Occipital lobe (tissue), 2 donors: ENCODE data around the gene TXNL4A. TPM values are rescaled to one million over a fixed set of nuclear protein-coding genes. Genes with fewer than 3 reads are reported as not detected.

ENCODE experiments used
- DNase-seq: peaks from one replicate; lab custom pipeline; 2025; lab: John Stamatoyannopoulos, UW
- total RNA-seq: library from RNA; depleted of rRNA; stranded (reverse); fragments of >200 nt; gene quantifications from one replicate; pipeline ENCODE4 v1.2.3, GENCODE V29; 2014

TXNL4A gene
- total RNA-seq, 1 donor from 2014 or later: 36.7 TPM

DNA sequence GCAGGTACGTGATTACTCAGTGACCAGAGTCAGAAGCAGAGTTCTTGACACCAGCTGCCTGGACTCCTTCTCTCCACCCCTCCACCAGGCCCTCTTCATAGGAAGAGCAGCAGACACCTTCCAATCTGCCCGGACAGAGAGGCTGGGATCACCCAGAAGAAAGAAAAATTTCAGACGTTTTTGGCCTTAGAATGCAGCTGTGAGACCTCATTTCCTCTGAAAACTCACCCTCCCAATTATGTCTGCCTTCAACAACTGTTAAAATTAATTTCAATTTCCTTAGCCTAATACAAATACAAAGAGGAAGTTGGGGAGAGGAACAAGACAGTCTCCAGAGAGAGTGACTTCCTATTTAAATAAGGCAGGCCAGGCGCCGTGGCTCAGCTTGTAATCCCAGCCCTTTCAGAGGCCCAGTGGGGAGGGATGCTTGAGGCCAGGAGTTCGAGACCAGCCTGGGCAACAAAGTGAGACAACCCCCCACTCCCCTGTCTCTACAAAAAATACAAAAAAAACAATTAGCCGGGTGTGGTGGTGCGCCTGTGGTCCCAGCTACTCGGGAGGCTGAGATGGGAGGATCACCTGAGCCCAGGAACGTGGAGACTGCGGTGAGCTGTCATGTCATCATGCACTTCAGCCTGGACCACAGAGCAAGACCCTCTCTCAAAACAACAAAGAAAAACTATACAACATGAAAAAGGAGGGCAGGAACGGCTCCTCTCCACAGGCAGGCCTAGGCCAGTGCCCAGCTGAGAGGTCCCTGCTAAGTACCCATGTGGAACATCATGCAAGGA lies 38.5 kb downstream of the TXNL4A start:
- DNase-seq: no peak

- DNase-seq: no peak
Observed at GRCh38 chr18:79948719-79949411, 39.5 kb downstream of the TXNL4A start.

DNA sequence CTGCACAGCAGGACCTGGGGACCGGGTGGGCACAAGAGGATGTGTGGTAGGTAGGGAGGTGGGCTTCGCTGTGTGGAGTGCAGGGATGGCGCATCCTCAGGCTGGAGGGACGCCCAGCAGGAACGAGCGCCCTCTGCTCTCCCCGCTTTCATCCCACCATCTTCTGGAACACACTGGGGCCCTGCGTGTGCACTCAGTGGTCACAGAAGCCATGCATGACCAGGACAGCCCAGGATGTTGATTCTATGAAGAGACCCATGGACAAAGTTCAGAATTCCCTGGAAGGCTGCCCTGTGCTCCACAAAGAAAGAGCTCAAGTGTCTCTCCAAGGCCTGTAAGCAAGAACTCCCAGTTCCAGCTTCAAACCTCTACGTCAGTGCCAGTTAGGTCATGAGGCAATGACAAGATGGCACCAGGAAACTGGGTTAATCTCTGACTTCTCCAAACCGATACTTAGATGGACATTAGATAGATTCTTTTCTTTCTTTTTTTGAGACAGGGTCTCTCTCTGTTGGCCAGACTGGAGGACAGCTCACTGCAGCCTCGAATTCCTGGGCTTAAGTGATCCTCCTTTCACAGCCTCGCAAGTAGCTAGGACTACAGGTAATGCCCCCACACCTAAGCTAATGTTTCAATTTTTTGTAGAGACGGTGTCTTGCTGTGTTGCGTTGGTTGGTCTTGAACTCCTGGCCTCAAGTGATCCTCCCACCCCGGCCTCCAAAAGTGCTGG lies 40.3 kb downstream of the TXNL4A start:
- no peak for DNase-seq

DNA sequence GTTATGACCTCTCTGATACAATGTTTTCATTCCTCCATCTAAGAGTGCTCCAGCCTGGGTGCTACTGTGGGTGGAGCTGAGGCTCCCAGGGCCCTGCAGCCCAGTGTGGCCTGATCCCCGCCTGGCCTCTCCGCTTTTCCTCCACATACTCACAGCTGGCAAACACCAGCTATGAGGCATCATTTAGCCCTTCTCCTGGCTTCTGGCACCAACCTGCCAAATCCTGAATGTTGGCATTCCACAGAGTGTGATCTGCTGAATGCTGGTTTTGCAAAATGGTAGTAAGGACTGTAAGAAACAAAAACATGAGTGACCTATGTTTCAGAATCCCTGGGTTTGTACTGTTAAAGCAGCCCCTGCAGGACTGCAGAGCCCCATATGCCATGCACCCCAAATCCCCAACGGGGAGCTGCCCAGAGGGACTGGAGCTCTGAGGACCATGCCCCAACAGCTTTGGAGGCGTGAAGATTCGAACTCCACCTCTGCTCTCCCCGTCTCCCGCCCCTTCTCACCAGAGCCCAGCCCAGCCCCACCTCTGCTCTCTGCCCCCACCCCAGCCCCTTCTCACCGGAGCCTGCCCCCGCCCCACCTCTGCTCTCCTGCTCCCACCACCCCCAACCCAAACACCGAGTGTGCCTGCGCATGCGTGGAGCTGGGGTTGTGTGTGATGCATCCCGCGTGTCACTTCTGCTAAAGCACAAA lies 41.2 kb downstream of the TXNL4A start:
- no peak for DNase-seq

- no peak for DNase-seq
Observed at GRCh38 chr18:79945118-79946042, 43.0 kb downstream of the TXNL4A start.

- DNase-seq: no peak
Observed at GRCh38 chr18:79944746-79945117, 43.6 kb downstream of the TXNL4A start.

- peak; percentile 31 for DNase-seq
Observed at GRCh38 chr18:79944126-79944731, 44.1 kb downstream of the TXNL4A start.

DNA sequence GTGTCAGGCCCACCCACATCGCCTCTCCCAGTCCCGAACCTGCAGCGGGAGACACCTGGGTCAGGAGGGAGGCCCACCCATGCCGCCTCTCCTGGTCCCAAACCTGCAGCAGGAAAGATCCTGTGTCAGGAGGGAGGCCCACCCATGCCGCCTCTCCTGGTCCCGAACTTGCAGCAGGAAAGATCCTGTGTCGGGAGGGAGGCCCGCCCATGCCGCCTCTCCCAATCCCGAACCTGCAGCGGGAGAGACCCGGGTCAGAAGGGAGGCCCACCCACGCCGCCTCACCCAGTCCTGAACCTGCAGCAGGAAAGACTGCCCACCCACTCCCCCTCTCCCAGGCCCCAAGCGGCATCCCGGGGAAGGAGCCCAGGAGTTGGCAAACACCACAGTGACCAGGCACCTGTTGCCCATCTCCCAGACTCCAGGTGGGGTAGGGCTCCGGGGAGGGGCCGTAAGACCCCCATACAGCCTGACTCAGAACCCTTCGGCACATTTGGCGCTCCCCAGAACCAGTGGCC lies 44.7 kb downstream of the TXNL4A start:
- no peak for DNase-seq

DNA sequence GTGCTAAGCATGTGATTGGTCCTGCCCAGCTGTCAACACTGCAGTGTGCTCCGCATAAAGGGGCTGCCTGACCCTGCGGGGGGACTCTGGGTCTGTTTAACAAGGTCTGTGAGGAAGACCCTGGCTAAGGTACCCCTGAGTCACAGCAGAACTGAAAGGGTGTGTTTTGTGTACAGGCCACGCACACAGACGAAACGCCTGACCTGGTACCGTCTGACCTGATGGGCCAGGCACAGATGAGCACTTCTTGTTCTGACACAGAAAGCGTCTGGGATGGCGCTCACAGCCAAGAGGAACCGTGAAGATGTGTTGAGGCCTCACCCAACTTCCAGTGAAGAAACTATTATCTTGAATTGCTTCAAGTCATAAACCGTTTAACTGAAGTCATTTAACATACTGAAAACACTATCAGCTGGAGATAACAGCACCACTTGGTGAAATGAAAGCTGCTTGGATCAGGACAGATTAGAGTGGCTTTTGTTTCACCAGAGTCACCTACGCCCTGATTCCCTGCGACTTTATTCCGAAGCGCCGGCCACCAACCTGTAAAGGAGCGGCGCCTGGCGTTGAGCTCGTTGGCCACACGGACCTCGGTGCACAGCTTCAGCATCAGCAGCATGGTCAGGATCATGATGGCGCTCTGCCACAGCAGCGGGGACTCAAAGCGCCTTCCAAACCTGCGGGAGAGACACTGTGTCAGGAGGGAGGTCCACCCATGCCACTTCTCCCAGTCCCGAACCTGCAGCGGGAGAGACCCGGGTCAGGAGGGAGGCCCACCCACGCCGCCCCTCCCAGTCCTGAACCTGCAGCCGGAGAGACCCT lies 45.4 kb downstream of the TXNL4A start:
- DNase-seq: no peak

DNA sequence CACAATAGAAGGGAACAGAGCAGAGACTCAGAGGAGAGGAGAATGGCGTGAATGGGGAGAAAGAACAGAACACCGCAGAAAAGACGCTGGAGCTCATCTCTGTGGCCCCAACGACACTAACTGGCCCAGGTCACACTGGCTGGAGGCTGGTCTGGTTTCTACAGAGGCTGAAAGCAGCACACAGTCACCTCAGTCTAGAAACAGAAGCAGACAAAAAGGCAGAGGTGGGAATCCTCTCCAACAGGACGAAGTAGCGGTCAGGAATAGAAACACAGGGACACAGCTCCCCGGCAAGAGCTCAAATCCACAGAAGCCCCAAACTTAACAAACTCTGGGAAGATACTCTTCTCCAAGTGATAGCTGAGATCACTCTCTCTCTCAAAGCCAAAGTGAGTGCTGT lies 46.2 kb downstream of the TXNL4A start:
- DNase-seq: no peak

- no peak for DNase-seq
Observed at GRCh38 chr18:79941473-79942119, 46.8 kb downstream of the TXNL4A start.

DNA sequence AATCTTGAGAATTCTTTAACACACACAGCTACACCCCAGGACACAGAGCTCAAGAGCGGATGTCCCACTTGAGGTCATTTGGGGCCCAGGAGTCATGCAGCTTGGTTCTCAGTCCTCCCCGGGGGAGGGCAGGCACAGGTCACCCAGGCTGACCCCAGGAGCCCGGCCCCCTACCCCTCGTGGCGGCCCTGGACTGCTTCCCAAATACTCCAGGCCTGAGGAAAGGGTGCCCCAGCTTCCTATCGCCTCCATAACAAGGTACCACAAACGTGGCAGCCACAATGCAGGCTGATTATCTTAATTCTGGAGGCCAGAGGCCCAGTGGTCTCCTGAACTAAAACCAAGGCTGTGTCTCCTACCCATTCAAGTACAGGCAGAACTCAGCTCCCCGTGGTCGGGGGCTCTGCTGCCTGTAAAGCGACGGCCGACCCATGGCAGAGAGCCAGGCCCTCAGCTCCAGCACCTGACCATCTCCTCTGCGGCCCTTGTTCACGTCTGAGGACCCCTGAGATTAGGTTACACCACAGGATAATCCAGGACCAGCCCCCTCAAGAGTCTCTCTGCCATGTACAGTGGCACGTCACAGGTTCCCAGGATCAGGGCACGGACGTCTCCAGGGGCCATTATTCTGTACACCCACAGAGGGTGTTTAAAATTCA lies 47.4 kb downstream of the TXNL4A start:
- no peak for DNase-seq

DNA sequence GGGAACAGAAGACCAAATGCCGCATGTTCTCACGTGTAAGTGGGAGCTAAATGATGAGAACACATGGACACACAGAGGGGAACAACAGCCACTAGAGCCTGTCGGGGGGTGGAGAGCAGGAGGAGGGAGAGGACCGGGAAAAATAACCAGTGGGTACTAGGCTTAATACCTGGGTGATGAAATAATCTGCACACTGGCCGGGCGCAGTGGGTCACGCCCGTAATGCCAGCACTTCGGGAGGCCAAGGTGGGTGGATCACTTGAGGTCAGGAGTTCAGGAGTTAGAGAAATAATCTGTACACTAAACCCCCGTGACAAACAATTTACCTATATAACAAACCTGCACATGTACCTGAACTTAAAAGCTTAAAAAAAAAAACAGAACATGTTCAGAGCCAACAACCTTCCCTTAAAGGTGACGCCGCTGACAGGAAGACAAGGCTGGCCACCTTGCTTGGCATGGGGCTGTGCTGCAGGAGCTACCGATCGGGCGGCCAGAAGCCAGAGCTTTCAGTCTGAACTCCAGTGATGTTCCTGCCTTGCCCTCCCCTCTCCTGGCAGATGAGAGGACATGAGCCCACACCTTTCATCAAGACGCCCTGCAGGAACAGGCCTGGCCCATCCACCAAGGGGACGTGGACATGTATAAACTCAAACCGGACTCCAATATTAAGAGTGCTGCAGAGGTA lies 48.1 kb downstream of the TXNL4A start:
- no peak for DNase-seq

- no peak for DNase-seq
Observed at GRCh38 chr18:79939096-79939495, 49.3 kb downstream of the TXNL4A start.

DNA sequence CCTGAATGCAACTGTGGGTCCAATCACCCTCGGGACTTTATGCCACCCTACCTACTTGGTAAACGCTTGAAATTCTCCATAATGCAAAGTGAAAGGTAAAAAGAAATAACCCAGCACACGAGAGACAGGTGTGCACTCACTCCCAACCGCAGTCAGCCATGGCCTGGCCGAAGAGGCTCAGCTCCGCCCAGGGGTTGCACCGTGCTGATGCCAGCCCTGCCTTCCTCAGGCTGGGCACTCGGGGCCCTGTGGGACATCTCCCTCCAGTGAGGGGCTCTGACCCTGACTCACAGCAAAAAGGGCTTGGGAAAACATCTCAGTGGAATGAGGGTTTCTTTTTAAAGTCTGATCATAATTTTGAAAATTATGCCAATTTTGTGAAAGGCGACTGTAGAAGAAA lies 50.2 kb downstream of the TXNL4A start:
- no peak for DNase-seq

GRCh38 chr18:79937103-79937860 lies 51.1 kb downstream of the TXNL4A start:
- no peak for DNase-seq

- DNase-seq: no peak
Observed at GRCh38 chr18:79936641-79937040, 51.7 kb downstream of the TXNL4A start.
